OCI-LY3 (cell line): Measurements from ENCODE around the gene MAN2A2.

ENCODE experiments used
- H2AFZ ChIP-seq: fragments of 200-600, 300-600 bp; shearing (Covaris generic); 2 replicates; pipeline ENCODE4 v1.6.0; 2014; ENCODE audit warnings: antibody characterized with exemption, low read depth, low read length
- H3K27ac ChIP-seq: fragments of 200-600, 300-600 bp; sonication (generic); 2 replicates; pipeline ENCODE4 v1.5.1; 2014; ENCODE audit warnings: mild to moderate bottlenecking, low read length, moderate library complexity, mixed read lengths
- H3K27me3 ChIP-seq: fragments of 200-600, 300-600 bp; sonication (generic); 2 replicates; pipeline ENCODE4 v1.6.1; 2014; ENCODE audit warnings: low read depth, low read length, mixed read lengths
- H3K36me3 ChIP-seq: fragments of 200-600, 300-600 bp; sonication (generic); replicated peaks from 2 replicates; pipeline ENCODE3; 2014; ENCODE audit warnings: low read depth, low read length, mixed read lengths
- H3K4me1 ChIP-seq: fragments of 300-600, 200-600 bp; sonication (generic); 2 replicates; pipeline ENCODE4 v1.6.1; 2014; ENCODE audit warnings: low read length, mixed read lengths
- H3K4me2 ChIP-seq: fragments of 200-600, 300-600 bp; sonication (generic); 2 replicates; pipeline ENCODE4 v1.6.1; 2014; ENCODE audit warnings: low read length, mixed read lengths
- H3K4me3 ChIP-seq: fragments of 300-600, 200-600 bp; sonication (generic); 2 replicates; pipeline ENCODE4 v1.5.1; 2014; ENCODE audit warnings: antibody characterized with exemption, mild to moderate bottlenecking, low read length, moderate library complexity
- H3K79me2 ChIP-seq: fragments of 300-600, 200-600 bp; shearing (Covaris generic); 2 replicates; pipeline ENCODE4 v1.6.1; 2014; ENCODE audit warnings: mild to moderate bottlenecking, low read length, mixed read lengths
- H3K9ac ChIP-seq: fragments of 300-600, 200-600 bp; shearing (Covaris generic); 2 replicates; pipeline ENCODE4 v1.6.0; 2014; ENCODE audit warnings: mild to moderate bottlenecking, low read length, moderate library complexity
- H3K9me3 ChIP-seq: fragments of 200-600, 300-600 bp; shearing (Covaris generic); 2 replicates; pipeline ENCODE4 v1.6.1; 2014; ENCODE audit warnings: low read length, mixed read lengths; ENCODE audit not compliant: insufficient read depth
- H4K20me1 ChIP-seq: fragments of 200-600, 300-600 bp; sonication (generic); 2 replicates; pipeline ENCODE4 v1.6.1; 2016; ENCODE audit warnings: low read length, mixed read lengths; ENCODE audit not compliant: insufficient read depth
- EZH2phosphoT487 ChIP-seq: fragments of 200-600 bp; shearing (Covaris generic); IDR thresholded peaks from 2 replicates; pipeline ENCODE4 v1.6.1; 2018; ENCODE audit warnings: antibody characterized with exemption, mixed run types, low read depth
- TF ChIP-seq, protein P1 (sequence below): fragments of 200-600, 300-600 bp; sonication (generic); IDR thresholded peaks from 2 replicates; pipeline ENCODE4 v1.5.1; 2014; ENCODE audit warnings: antibody characterized with exemption, low read length, low read depth

Gene MAN2A2

DNA sequence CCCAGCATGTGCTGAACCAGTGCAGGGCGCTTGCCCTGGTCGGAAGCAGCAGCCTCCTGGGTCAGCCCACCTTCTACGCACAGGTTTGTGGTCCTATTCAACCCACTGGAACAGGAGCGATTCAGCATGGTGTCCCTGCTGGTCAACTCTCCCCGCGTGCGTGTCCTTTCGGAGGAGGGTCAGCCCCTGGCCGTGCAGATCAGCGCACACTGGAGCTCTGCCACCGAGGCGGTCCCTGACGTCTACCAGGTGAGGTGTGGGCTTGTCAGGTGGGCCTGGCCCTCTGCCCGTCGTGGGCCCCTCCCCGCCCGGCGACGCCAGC is 8.2 kb downstream of the MAN2A2 start:
- TF ChIP-seq, protein P1, sequence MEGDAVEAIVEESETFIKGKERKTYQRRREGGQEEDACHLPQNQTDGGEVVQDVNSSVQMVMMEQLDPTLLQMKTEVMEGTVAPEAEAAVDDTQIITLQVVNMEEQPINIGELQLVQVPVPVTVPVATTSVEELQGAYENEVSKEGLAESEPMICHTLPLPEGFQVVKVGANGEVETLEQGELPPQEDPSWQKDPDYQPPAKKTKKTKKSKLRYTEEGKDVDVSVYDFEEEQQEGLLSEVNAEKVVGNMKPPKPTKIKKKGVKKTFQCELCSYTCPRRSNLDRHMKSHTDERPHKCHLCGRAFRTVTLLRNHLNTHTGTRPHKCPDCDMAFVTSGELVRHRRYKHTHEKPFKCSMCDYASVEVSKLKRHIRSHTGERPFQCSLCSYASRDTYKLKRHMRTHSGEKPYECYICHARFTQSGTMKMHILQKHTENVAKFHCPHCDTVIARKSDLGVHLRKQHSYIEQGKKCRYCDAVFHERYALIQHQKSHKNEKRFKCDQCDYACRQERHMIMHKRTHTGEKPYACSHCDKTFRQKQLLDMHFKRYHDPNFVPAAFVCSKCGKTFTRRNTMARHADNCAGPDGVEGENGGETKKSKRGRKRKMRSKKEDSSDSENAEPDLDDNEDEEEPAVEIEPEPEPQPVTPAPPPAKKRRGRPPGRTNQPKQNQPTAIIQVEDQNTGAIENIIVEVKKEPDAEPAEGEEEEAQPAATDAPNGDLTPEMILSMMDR = no peak
- TF ChIP-seq EZH2phosphoT487 = no peak
- H3K9me3 ChIP-seq = no peaks in the 10 kb centered on the region
- H3K36me3 ChIP-seq = peaks cover 19% of the 10 kb centered on the region
- H2AFZ ChIP-seq = no peak overlapping the region
- no peaks in the 10 kb centered on the region for H3K79me2 ChIP-seq
- no peaks in the 10 kb centered on the region for H4K20me1 ChIP-seq
- H3K4me1 ChIP-seq = no peaks in the 10 kb centered on the region
- no peak overlapping the region for H3K9ac ChIP-seq
- H3K27ac ChIP-seq = no peak overlapping the region
- no peaks in the 10 kb centered on the region for H3K27me3 ChIP-seq
- H3K4me2 ChIP-seq = no peak overlapping the region
- no peak overlapping the region for H3K4me3 ChIP-seq

DNA sequence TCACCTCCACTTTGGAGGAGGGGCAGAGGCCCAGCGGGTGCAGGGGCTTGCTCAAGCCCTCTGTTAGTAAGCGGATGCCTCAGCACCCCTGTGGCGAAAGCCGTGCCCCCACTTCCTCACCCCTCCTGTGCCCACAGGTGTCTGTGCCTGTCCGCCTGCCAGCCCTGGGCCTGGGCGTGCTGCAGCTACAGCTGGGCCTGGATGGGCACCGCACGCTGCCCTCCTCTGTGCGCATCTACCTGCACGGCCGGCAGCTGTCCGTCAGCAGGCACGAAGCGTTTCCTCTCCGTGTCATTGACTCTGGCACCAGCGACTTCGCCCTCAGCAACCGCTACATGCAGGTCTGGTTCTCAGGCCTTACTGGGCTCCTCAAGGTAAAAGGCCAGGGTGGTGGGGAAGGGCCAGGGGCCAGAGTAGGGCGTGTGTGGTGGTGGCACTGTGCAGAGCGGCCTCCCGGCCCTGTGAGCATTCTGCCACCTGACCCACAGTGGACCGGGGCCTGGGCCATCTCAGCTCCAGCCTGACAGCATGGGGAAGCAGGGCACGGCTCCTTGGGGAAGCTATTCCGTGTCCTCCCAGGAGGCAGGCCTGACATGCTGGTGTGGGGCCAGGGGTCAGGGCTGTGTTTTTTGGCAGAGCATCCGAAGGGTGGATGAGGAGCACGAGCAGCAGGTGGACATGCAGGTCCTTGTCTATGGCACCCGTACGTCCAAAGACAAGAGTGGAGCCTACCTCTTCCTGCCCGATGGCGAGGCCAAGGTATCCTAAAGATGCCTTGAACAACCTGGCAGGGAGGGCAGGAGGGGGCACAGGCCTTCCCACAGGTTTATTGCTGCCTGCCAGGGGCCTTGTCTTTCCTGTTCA is 9.0 kb downstream of the MAN2A2 start:
- Histone ChIP-seq H3K36me3 (peaks cover 18% of the 10 kb centered on the region), H3K9me3 (no peaks in the 10 kb centered on the region)

GRCh38 chr15:90912770-90913075 is 9.6 kb downstream of the MAN2A2 start:
- Histone ChIP-seq H2AFZ (no peak overlapping the region), H3K9me3 (no peaks in the 10 kb centered on the region), H3K27ac (no peak overlapping the region), H3K4me1 (no peaks in the 10 kb centered on the region), H3K9ac (no peak overlapping the region), H3K4me2 (no peak overlapping the region), H3K27me3 (no peaks in the 10 kb centered on the region), H3K79me2 (no peaks in the 10 kb centered on the region), H4K20me1 (no peaks in the 10 kb centered on the region), H3K36me3 (peaks cover 14% of the 10 kb centered on the region), H3K4me3 (no peak overlapping the region)
- TF ChIP-seq, protein P1 = no peak
- no peak for TF ChIP-seq EZH2phosphoT487

More for the DNA sequence above, 9.0 kb downstream of the MAN2A2 start:
- no peaks in the 10 kb centered on the region for H4K20me1 ChIP-seq
- no peak overlapping the region for H3K27ac ChIP-seq
- no peak overlapping the region for H2AFZ ChIP-seq
- no peaks in the 10 kb centered on the region for H3K4me1 ChIP-seq
- H3K79me2 ChIP-seq = no peaks in the 10 kb centered on the region
- no peaks in the 10 kb centered on the region for H3K27me3 ChIP-seq
- TF ChIP-seq, protein P1 = no peak
- no peak for TF ChIP-seq EZH2phosphoT487
- H3K4me2 ChIP-seq = no peak overlapping the region
- H3K9ac ChIP-seq = no peak overlapping the region
- no peak overlapping the region for H3K4me3 ChIP-seq

GRCh38 chr15:90913398-90913944 is 10.4 kb downstream of the MAN2A2 start:
- H3K4me3 ChIP-seq = no peak overlapping the region
- H3K79me2 ChIP-seq = no peaks in the 10 kb centered on the region
- H3K36me3 ChIP-seq = peaks cover 15% of the 10 kb centered on the region
- no peak overlapping the region for H2AFZ ChIP-seq
- no peak overlapping the region for H3K9ac ChIP-seq
- H3K27me3 ChIP-seq = no peaks in the 10 kb centered on the region
- H3K4me1 ChIP-seq = no peaks in the 10 kb centered on the region
- no peaks in the 10 kb centered on the region for H4K20me1 ChIP-seq
- no peaks in the 10 kb centered on the region for H3K9me3 ChIP-seq
- no peak overlapping the region for H3K27ac ChIP-seq
- no peak for TF ChIP-seq EZH2phosphoT487
- TF ChIP-seq, protein P1 = no peak
- H3K4me2 ChIP-seq = no peak overlapping the region
